Nasal cavity respiratory epithelium epithelial cell of viscerocranial mucosa (primary cell): ENCODE data around the gene TBCA. TPM values are rescaled to one million over a fixed set of nuclear protein-coding genes. Genes with fewer than 3 reads are reported as not detected.

ENCODE experiments used
- total RNA-seq: library from RNA; depleted of rRNA; stranded (reverse); fragments of >200 nt; gene quantifications from 2 replicates; pipeline ENCODE4 v1.2.3, GENCODE V29; 2014

The TBCA gene
- total RNA-seq: 104 and 111 TPM in 2 replicates

GRCh38 chr5:77775790-77776553 lies at the start of gene TBCA:
TBCA (minus strand) TSS chr5:77776339; CDS start chr5:77776257, 82 bp downstream.

Other genes with a start within 250 kb of the TBCA start
- not detected in 2 replicates for gene OTP, start 137.6 kb downstream of the TBCA start, total RNA-seq